Liver (tissue), 9 donors: Measurements from ENCODE around the gene IL12RB2. TPM values are rescaled to one million over a fixed set of nuclear protein-coding genes. Genes with fewer than 3 reads are reported as not detected.

ENCODE experiments used
- DNase-seq: peaks from one replicate; pipeline ENCODE4 v3.0.0-alpha.2; 2017; ENCODE audit warnings: low spot score
- H3K27ac ChIP-seq, 2 donors: one replicate each; pipeline ENCODE4 v1.7.0; 2013; ENCODE audit warnings: inconsistent platforms in 2 of 2, low read length in 2 of 2, control low read depth in 1 of 2, low read depth in 1 of 2, mild to moderate bottlenecking in 1 of 2
- H3K27me3 ChIP-seq, 4 donors: one replicate each; pipeline versions ENCODE4 v1.6.1 to v1.7.0; 2013; ENCODE audit warnings: low read length in 3 of 4, inconsistent platforms in 1 of 4, mild to moderate bottlenecking in 1 of 4, moderate library complexity in 1 of 4; ENCODE audit not compliant: control insufficient read depth in 4 of 4, insufficient read depth in 4 of 4
- H3K36me3 ChIP-seq, 4 donors: one replicate each; pipeline versions ENCODE4 v1.6.1 to v1.7.0; 2013; ENCODE audit warnings: low read length in 3 of 4, mild to moderate bottlenecking in 3 of 4, low read depth in 1 of 4, moderate library complexity in 1 of 4; ENCODE audit not compliant: control insufficient read depth in 4 of 4, insufficient read depth in 3 of 4
- H3K4me1 ChIP-seq, 4 donors: one replicate each; pipeline versions ENCODE4 v1.6.1 to v1.7.0; 2013; ENCODE audit warnings: low read length in 3 of 4, mild to moderate bottlenecking in 3 of 4, moderate library complexity in 1 of 4; ENCODE audit not compliant: control insufficient read depth in 4 of 4, insufficient read depth in 4 of 4
- H3K4me3 ChIP-seq, 3 donors: one replicate each; pipeline versions ENCODE4 v1.6.1 to v1.7.0; 2013; ENCODE audit warnings: low read length in 3 of 3, control low read depth in 1 of 3, low read depth in 1 of 3, mild to moderate bottlenecking in 1 of 3
- H3K9ac ChIP-seq, 2 donors: one replicate each; pipeline ENCODE4 v1.7.0; 2013; ENCODE audit warnings: low read length in 2 of 2, mild to moderate bottlenecking in 2 of 2, moderate library complexity in 2 of 2, control low read depth in 1 of 2, low read depth in 1 of 2
- H3K9me3 ChIP-seq, 4 donors: one replicate each; pipeline versions ENCODE4 v1.6.1 to v1.7.0; 2013; ENCODE audit warnings: low read length in 3 of 4; ENCODE audit not compliant: control insufficient read depth in 4 of 4
- CTCF ChIP-seq: fragments of 150-350 bp; IDR thresholded peaks from 2 replicates; pipeline ENCODE4 v1.5.1; 2017; ENCODE audit warnings: improper control_type of control experiment, low read depth, low read length; ENCODE audit not compliant: missing input control
- FOXA1 ChIP-seq: IDR thresholded peaks from 2 replicates; pipeline ENCODE4 v1.6.1; 2016; ENCODE audit warnings: antibody characterized with exemption
- GABPA ChIP-seq, 2 donors: IDR thresholded peaks in 1 of 2; conservative IDR thresholded peaks in 1 of 2; 2 replicates each; pipeline ENCODE4 v1.6.1; 2016; ENCODE audit warnings: antibody characterized with exemption in 2 of 2, mild to moderate bottlenecking in 1 of 2, moderate library complexity in 1 of 2
- HNF4A ChIP-seq, 2 donors: conservative IDR thresholded peaks; 2 replicates each; pipeline ENCODE4 v1.6.1; 2016; ENCODE audit warnings: antibody characterized with exemption in 2 of 2, mild to moderate bottlenecking in 2 of 2
- HNF4G ChIP-seq: IDR thresholded peaks from 2 replicates; pipeline ENCODE4 v1.6.1; 2016; ENCODE audit warnings: antibody characterized with exemption
- JUND ChIP-seq, 2 donors: IDR thresholded peaks; 2 replicates each; pipeline ENCODE4 v1.6.1; 2016; ENCODE audit warnings: antibody characterized with exemption in 2 of 2
- MAX ChIP-seq: IDR thresholded peaks from 2 replicates; pipeline ENCODE4 v1.6.1; 2016; ENCODE audit warnings: antibody characterized with exemption
- NR2F2 ChIP-seq: IDR thresholded peaks from 2 replicates; pipeline ENCODE4 v1.6.1; 2016; ENCODE audit warnings: antibody characterized with exemption
- REST ChIP-seq: IDR thresholded peaks from 2 replicates; pipeline ENCODE4 v1.6.1; 2016; ENCODE audit warnings: antibody characterized with exemption, mild to moderate bottlenecking
- RXRA ChIP-seq, 2 donors: IDR thresholded peaks; 2 replicates each; pipeline ENCODE4 v1.6.1; 2017 to 2018; ENCODE audit warnings: antibody characterized with exemption in 2 of 2, mild to moderate bottlenecking in 1 of 2
- SP1 ChIP-seq: IDR thresholded peaks from 2 replicates; pipeline ENCODE4 v1.6.1; 2018; ENCODE audit warnings: antibody characterized with exemption, mild to moderate bottlenecking
- TAF1 ChIP-seq: conservative IDR thresholded peaks from 2 replicates; pipeline ENCODE4 v1.6.1; 2016; ENCODE audit warnings: antibody characterized with exemption, mild to moderate bottlenecking
- ZBTB33 ChIP-seq: IDR thresholded peaks from 2 replicates; pipeline ENCODE4 v1.6.1; 2016; ENCODE audit warnings: antibody characterized with exemption
- WGBS: extraction: QIAGEN DNeasy Blood & Tissue Kit; methylation state at CpG from one replicate; pipeline ENCODE4 v1.1.7; 2013; 5-methylcytosine and 5-hydroxymethylcytosine counted together
- polyA plus RNA-seq, 2 donors: library from polyadenylated mRNA; stranded (reverse) in 1 of 2; unstranded in 1 of 2; fragments of 200-250 nt in 1 of 2; fragments of >200 nt in 1 of 2; fragmentation: Nextera tagmentation in 1 of 2; extraction: Ambion mirVana in 1 of 2; gene quantifications; one replicate each; pipeline versions ENCODE4 v1.2.1 to v1.2.3, GENCODE V29; 2013 to 2015
- total RNA-seq, 2 donors: library from RNA; depleted of rRNA; stranded (reverse); fragments of >200 nt; gene quantifications; one replicate each; pipeline ENCODE4 v1.2.3, GENCODE V29; 2014
- TF ChIP-seq, protein P1 (sequence below): IDR thresholded peaks from 2 replicates; pipeline ENCODE4 v1.6.1; 2016; ENCODE audit warnings: antibody characterized with exemption
- donor health status: healthy.
- donor health status: healthy.
- donor health status: healthy.
- donor health status: healthy.
- donor health status: healthy.

The IL12RB2 gene
- total and polyA plus RNA-seq, 4 donors: 0.06 to 1.3 (median 0.58) TPM

- Histone ChIP-seq H3K36me3 (no peaks in the 10 kb centered on the region), H3K9ac (no peak overlapping the region), H3K27ac (no peak overlapping the region), H3K4me1 (peaks cover 0 to 4% (median 0%) of the 10 kb centered on the region in 4 donors), H3K27me3 (no peaks in the 10 kb centered on the region), H3K4me3 (no peak overlapping the region), H3K9me3 (no peaks in the 10 kb centered on the region)
- 46% methylated on average over 2 of the region's 2 CpGs for WGBS
- no peak for DNase-seq
- TF ChIP-seq TAF1 (no peak), CTCF (no peak), JUND (IDR thresholded peaks at IDR 0.05) (no peak), NR2F2 (peak; percentile 31), REST (peak; percentile 92), GABPA (IDR thresholded peaks at IDR 0.05 in 1 of 2, conservative IDR thresholded peaks at IDR 0.05 in 1 of 2) (no peak), SP1 (no peak)
- TF ChIP-seq, protein P1, sequence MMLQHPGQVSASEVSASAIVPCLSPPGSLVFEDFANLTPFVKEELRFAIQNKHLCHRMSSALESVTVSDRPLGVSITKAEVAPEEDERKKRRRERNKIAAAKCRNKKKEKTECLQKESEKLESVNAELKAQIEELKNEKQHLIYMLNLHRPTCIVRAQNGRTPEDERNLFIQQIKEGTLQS: no peak
Measured at GRCh38 chr1:67437961-67438360, 130.3 kb downstream of the IL12RB2 start.

- WGBS: 93% methylated on average over 6 of the region's 6 CpGs
- peaks cover 0 to 4% (median 0%) of the 10 kb centered on the region in 4 donors for H3K4me1 ChIP-seq
- no peak overlapping the region for H3K9ac ChIP-seq
- no peaks in the 10 kb centered on the region for H3K36me3 ChIP-seq
- no peaks in the 10 kb centered on the region for H3K27me3 ChIP-seq
- no peak overlapping the region for H3K27ac ChIP-seq
- no peak for TF ChIP-seq SP1
- DNase-seq: no peak
- no peaks in the 10 kb centered on the region for H3K9me3 ChIP-seq
- no peak overlapping the region for H3K4me3 ChIP-seq
Measured at GRCh38 chr1:67439277-67440029, 131.8 kb downstream of the IL12RB2 start.

DNA sequence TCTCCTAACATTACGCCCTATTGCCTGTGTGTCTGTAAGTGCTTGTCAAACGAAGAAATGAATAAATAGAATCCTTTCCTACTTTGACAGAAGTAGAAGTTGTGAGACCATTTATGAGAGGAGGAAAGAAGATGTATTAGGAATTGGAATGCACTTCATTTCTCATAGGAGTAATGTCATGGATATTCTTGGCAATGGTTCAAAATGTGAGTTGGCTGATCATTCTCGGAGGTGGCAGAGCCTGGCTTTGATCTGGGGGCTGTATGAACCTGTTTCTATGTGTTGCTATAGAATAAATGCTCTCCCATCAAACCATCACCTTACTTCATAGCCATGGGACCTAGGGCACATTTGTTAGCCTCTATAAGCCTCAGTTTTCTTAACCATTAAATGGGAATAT lies 132.7 kb downstream of the IL12RB2 start:
- H3K27ac ChIP-seq: no peak overlapping the region
- no peaks in the 10 kb centered on the region for H3K36me3 ChIP-seq
- no peak for DNase-seq
- H3K9ac ChIP-seq: no peak overlapping the region
- 91% methylated on average over 3 of the region's 3 CpGs for WGBS
- no peak overlapping the region for H3K4me3 ChIP-seq
- H3K9me3 ChIP-seq: no peaks in the 10 kb centered on the region
- no peaks in the 10 kb centered on the region for H3K27me3 ChIP-seq
- H3K4me1 ChIP-seq: peaks cover 0 to 4% (median 0%) of the 10 kb centered on the region in 4 donors
- no peak for TF ChIP-seq RXRA (IDR thresholded peaks at IDR 0.05)
- TF ChIP-seq CTCF: no peak
- TF ChIP-seq NR2F2: no peak
- no peak for TF ChIP-seq SP1
- TF ChIP-seq ZBTB33: no peak
- no peak for TF ChIP-seq HNF4A (conservative IDR thresholded peaks at IDR 0.05)
- no peak for TF ChIP-seq MAX
- TF ChIP-seq HNF4G: no peak
- no peak for TF ChIP-seq FOXA1
- no peak for TF ChIP-seq TAF1
- TF ChIP-seq, protein P1: no peak
